GM18873 (cell line): Measurements from ENCODE around the gene SH3GL1.
A peak's percentile ranks its signal among the peaks of the same experiment; 100 is the strongest.
"Not testable (repeated sequence)": the region's sequence is repeated elsewhere in the genome, so short reads cannot be mapped to it uniquely, and the experiment has no call there.

Experiments used
- ATAC-seq: cut with Tn5 transposase; IDR thresholded peaks from one replicate; pipeline ENCODE4 v1.9.1; 2021; ENCODE audit warnings: mild to moderate bottlenecking, moderate library complexity, moderate number of reproducible peaks; ENCODE audit not compliant: unreplicated experiment, low FRiP score

Gene SH3GL1

DNA sequence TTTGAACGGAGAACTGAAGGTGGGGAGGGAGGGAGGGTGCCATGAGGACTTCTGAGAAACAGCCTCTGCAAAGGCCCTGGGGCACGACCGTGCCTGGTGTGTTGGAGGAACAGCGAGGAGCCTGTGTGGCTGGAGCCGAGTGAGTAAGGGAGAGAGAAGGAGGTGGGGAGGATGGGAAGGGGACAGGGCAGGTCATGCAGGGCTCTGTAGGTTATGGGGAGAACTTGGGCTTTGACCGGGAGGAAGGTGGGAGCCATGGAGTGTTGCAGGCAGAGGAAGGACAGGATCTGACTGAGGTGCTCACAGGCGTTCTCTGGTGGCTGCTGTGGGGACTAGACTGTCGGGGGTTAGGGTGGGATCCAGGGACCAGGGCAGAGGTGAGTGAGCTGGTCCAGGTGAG is 50.2 kb downstream of the SH3GL1 start:
- no peak for ATAC-seq

DNA sequence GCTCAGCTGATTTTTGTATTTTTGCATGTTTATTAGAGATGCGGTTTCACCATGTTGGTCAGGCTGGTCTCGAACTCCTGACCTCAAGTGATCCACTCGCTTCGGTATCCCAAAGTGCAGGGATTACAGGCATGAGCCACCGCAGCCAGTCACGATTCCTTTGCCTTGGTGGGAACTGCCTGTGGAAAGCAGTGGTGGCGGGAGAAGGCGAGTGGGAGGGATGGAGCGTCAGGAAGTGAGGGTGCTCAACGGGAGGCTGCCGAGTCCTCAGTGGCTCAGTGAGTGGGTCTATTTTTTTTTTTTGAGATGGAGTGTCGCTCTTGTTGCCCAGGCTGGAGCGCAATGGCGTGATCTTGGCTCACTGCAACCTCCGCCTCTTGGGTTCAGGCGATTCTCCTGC is 51.1 kb downstream of the SH3GL1 start:
- not testable (repeated sequence) for ATAC-seq

DNA sequence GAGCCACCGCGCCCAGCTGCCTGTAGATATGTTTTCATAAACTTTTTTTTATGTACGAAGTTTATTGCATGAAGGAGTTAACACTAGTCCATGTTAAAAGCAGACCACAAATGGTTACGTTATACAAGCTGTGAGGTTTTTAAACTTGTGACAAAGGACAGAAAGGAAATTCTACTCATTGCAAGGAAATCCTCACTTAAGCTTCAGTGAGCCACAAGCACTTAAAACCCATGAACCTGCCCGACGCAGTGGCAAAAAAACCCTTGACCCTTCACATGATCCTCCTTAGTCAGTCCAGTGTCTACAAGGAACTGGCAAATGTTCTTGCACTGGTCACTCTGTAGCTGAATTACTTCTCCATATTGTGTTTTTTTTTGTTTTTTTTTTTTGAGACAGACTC is 52.8 kb downstream of the SH3GL1 start:
- ATAC-seq, result no peak

DNA sequence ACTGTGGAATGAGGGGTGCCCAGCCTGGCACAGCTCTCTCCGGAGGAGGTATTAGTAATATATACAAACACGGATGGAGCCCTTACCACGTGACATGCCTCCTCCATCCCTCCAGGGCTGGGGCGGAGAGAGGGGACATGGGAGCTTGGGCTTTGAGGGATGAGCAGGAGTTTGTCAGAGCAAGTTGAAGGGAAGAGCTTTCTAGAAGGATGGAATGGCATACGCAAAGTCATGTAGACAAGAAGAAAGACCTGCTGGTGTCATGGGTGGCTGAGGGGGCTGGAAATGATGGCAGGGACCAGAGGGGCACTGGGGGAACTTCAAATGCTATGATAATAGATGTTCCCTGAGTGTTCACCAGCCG is 54.3 kb downstream of the SH3GL1 start:
- no peak for ATAC-seq

DNA sequence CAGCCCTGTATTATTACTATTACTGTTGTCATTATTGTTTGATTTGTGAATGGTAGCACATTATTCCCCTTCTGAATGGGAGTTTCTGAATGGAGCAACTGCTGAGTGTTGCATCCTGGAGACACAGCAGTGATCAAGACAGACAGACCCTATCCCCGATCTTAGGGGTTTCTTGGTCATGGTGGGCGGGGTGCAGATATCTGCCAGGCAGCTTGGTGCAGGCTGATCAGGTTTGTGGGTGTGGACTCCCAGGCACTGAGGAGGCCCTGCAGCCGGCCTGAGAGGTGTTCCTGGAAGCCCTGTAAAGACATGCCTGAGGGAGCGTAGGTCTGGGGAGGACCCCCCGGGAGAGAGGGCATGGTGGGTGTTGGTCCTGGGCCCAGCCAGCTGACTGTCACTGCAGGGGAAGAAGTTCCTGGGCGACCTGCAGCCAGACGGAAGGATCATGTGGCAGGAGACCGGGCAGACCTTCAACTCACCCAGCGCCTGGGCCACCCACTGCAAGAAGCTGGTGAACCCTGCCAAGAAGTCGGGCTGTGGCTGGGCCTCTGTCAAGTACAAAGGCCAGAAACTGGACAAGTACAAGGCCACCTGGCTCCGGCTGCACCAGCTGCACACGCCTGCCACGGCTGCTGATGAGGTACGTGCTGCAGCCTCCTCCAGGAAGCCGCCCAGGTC is 54.9 kb downstream of the SH3GL1 start:
- ATAC-seq, result no peak

GRCh38 chr19:4343370-4344307 is 56.7 kb downstream of the SH3GL1 start, which contains the start of gene MPND:
Gene MPND, plus strand, starts transcription at chr19:4343562. Its CDS starts 32 bp downstream, at chr19:4343594.
- ATAC-seq, result peak; percentile 18

- ATAC-seq, result peak; percentile 87
Measured at GRCh38 chr19:4342615-4343369, 57.6 kb downstream of the SH3GL1 start.

DNA sequence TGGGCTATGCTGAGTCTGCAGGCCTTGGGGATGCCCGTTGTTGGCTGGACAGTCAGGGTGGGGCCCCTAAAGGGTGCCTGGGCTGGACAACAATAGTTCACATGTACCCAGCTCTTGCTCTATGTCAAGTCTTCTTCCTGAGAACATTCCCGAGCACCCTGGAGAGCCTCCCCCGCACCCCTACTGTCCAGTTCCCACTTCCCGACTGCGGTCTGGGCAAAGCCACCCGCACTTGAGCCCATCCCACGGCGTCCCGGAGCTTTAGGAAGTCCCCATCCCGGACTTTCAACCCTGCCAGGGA is 58.1 kb downstream of the SH3GL1 start:
- ATAC-seq, result no peak

GRCh38 chr19:4338441-4339355 is 61.6 kb downstream of the SH3GL1 start, which contains the start of gene STAP2:
Gene STAP2, minus strand, starts transcription at chr19:4338827. Its CDS starts 74 bp downstream, at chr19:4338753.
- ATAC-seq, result no peak

DNA sequence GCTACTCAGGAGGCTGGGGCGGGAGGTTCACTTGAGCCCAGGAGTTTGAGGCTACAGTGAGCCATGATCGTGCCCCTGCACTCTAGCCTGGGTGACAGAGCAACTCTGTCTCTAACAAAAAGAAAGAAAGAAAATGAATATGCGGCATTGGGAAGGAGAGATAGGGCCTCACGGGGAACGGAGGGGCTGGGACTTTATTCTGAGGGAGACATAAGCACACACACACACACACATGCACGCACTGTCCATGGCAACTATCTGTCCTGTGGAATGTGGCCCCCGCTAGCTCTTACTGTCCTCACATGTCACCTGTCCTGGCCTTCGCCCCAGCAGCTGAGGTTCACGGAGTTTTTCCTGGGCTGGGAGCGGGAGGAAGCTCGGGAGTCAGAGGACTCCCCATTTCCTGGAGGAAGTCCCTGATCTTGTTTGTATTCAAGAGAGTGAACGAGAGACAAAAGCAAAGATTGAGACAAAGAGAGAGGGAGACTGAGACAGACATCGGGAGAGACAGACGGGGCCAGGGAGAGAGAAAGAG is 62.4 kb downstream of the SH3GL1 start:
- ATAC-seq, result no peak

DNA sequence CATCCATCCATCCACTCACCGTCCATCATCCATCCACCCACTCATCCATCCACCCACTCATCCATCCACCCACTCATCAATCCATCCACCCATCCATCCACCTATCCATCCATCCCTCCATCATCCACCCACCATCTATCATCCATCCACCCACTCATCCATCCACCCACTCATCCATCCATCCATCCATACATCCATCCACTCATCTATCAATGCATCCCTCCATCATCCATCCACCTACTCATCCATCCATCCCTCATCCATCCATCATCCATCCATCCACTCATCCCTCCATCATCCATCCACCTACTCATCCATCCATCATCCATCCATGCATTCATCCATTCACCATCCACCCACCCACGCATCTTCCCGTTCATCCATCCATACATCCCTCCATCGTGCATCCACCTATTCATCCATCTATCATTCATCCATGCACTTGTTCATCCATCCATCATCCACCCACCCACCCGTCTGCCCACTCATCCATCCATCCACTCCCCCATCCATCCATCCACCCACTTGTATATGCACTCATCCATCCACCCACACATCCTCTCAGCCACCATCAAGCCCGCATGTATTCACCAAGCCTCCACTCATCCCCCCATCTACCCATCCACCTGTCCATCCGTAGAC is 65.3 kb downstream of the SH3GL1 start:
- ATAC-seq, result no peak

- ATAC-seq, result no peak
Measured at GRCh38 chr19:4329858-4330257, 70.5 kb downstream of the SH3GL1 start.

GRCh38 chr19:4328991-4329681 is 71.2 kb downstream of the SH3GL1 start:
- ATAC-seq, result not testable (repeated sequence)

DNA sequence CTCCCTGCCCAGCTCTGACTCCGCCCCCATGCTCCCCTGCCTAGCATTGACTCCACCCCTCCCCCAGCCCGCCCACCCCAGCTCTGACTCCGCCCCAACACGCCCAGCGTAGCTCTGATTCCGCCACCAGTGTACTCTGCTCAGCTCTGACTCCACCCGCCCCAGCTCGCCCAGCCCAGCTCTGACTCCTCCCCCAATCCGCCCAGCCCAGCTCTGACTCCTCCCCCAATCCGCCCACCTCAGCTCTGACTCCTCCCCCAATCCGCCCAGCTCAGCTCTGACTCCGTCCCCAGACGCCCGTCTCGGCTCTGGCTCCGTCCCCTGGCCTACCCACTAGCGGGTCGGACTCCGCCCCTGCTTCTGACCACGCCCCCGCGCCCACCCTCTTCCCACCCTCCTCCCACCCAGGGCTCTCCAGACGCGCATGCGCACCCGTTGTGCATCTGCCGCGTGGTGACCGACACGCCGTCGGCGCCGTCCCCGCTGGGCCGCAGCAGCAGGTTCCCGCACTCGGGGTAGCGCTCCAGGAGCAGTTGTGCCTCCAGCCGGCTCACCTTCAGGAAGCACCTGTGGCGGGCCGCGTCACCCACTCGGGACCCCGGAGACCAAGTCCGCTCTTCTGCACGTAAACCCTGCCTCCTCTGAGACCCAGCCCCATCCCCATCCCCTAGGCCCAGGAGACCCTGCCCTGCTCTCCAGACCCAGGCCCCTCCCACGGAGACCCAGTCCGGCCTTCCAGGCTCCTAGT is 71.9 kb downstream of the SH3GL1 start:
- ATAC-seq, result no peak

DNA sequence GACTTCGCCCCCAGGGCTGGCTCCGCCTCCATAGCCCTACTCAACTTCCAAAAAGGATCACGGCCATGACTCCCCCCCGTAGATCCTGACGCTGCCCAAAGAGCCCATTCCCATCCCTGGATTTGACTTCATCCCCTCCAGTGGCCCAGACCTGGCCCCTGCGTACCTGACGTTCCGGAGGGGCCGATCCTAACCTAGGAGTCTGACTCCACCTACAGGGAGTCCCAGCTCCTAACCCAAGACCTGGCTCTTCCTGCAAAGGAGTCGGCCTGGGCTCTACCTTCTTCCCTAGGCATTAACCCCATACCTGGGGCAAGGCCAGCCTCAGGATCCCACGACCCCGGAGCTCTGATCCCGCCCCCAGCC is 72.5 kb downstream of the SH3GL1 start:
- ATAC-seq, result no peak

DNA sequence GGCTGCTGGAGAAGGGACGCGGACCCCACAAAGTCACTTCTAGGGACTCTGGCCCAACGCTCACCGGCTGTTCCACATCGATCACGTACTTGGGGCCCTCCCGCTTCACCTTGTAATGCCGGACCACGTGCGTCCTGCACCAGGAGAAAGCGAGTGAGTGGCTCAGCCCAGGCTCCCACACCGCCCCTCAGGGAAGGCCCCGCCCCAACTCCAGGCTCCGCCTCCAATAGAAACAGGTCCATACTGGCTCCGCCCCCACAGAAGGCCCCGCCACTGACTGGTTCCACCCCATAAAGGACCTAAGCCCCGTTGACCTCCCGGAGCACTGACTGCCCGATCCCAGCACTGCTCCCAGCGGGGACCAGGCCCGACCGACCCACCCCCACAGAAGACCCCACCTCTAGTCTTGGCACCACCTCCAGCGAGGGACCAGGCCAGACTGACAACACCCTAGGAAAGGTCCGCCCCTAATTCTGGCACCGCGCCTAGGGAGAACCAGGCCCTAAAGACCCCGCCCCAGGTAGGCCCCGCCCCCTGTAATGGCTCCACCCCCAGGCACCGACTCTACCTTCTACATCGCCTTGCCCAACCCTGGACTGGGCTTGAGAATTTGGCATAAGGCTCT is 73.0 kb downstream of the SH3GL1 start:
- ATAC-seq, result no peak

GRCh38 chr19:4326837-4327251 is 73.5 kb downstream of the SH3GL1 start:
- ATAC-seq, result no peak
